ENCODE measurements around the gene KIF26B.

GRCh38 chr1:245264226-245264625 is 109.4 kb downstream of the KIF26B start:
- TF ChIP-seq CTCF (IDR thresholded peaks at IDR 0.05; ENCODE audit: low read length) (no peak), EZH2 (IDR thresholded peaks at IDR 0.05; ENCODE audit: borderline replicate concordance, low read length) (no peak)
